Lower leg skin (tissue), 3 donors: Measurements from ENCODE around the gene PCBP4.

Experiments used
- CTCF ChIP-seq, 3 donors: fragments of 450-650 bp; IDR thresholded peaks; one replicate each; pipeline ENCODE4 v1.5.1; 2016; ENCODE audit warnings: antibody characterized with exemption in 3 of 3, mild to moderate bottlenecking in 3 of 3, moderate library complexity in 2 of 3
- POLR2A ChIP-seq, 2 donors: fragments of 450-650 bp; IDR thresholded peaks; one replicate each; pipeline ENCODE4 v1.6.1; 2016 to 2017; ENCODE audit warnings: antibody characterized with exemption in 2 of 2, mild to moderate bottlenecking in 1 of 2, moderate library complexity in 1 of 2

DNA sequence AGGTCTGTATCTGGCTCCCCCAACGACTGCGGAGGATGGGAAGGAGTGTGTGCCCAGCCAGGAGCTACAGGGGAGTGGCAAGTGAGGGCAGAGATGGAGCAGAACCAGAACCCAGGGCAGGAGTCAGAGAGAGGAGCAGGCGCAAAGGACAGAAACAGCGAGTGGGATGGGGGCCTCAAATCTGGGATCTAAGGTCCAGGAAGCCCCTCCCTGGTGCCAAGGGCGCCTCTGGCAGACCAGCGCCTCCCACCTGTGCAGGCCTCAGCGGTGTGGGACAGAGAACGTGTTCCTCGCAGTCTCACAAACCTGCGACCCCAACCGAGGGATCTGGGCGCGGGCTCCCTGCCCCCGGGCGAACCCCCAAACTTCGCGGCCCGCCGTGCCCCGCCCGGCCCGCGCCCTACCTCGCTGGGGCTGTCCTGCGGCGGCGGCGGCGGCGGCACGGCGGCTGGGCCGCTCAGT is 301 bp downstream of the PCBP4 start:
- TF ChIP-seq CTCF (IDR thresholded peaks at IDR 0.05), result no peak
- no peak for TF ChIP-seq POLR2A (IDR thresholded peaks at IDR 0.05)
